DMS53 (cell line): ENCODE results near the gene NEK11.

Source experiments
- DNase-seq: peaks from one replicate; lab custom pipeline; 2025; lab: John Stamatoyannopoulos, UW

Gene NEK11

GRCh38 chr3:131042271-131042985 lies 15.8 kb downstream of the NEK11 start:
- peak; percentile 71 for DNase-seq

GRCh38 chr3:131047582-131047981 lies 20.9 kb downstream of the NEK11 start:
- DNase-seq: peak; percentile 8

- no peak for DNase-seq
Measured at GRCh38 chr3:131048030-131048429, 21.4 kb downstream of the NEK11 start.

- no peak for DNase-seq
Measured at GRCh38 chr3:131050001-131050400, 23.3 kb downstream of the NEK11 start.

GRCh38 chr3:131053043-131053859 lies 26.6 kb downstream of the NEK11 start:
- peak; percentile 11 for DNase-seq

GRCh38 chr3:131067983-131068382 lies 41.3 kb downstream of the NEK11 start:
- no peak for DNase-seq

GRCh38 chr3:131072099-131072559 lies 45.5 kb downstream of the NEK11 start:
- DNase-seq: no peak

GRCh38 chr3:131072845-131073244 lies 46.2 kb downstream of the NEK11 start:
- DNase-seq: no peak

- no peak for DNase-seq
Measured at GRCh38 chr3:131075632-131076328, 49.1 kb downstream of the NEK11 start.

GRCh38 chr3:131077904-131078303 lies 51.2 kb downstream of the NEK11 start:
- no peak for DNase-seq

- DNase-seq: no peak
Measured at GRCh38 chr3:131079086-131079485, 52.4 kb downstream of the NEK11 start.

GRCh38 chr3:131081224-131081623 lies 54.5 kb downstream of the NEK11 start:
- no peak for DNase-seq

GRCh38 chr3:131082246-131082645 lies 55.6 kb downstream of the NEK11 start:
- no peak for DNase-seq

- peak; percentile 12 for DNase-seq
Measured at GRCh38 chr3:131082871-131083863, 56.5 kb downstream of the NEK11 start.

GRCh38 chr3:131091768-131092167 lies 65.1 kb downstream of the NEK11 start:
- peak; percentile 3 for DNase-seq

- peak; percentile 62 for DNase-seq
Measured at GRCh38 chr3:131107637-131108433, 81.2 kb downstream of the NEK11 start.

- peak; percentile 14 for DNase-seq
Measured at GRCh38 chr3:131109156-131109555, 82.5 kb downstream of the NEK11 start.

GRCh38 chr3:131110087-131110486 lies 83.4 kb downstream of the NEK11 start:
- DNase-seq: no peak

- no peak for DNase-seq
Measured at GRCh38 chr3:131114256-131114655, 87.6 kb downstream of the NEK11 start.

GRCh38 chr3:131125684-131126083 lies 99.0 kb downstream of the NEK11 start:
- DNase-seq: no peak

GRCh38 chr3:131140891-131141290 lies 114.2 kb downstream of the NEK11 start:
- no peak for DNase-seq
